HepG2 (cell line): ENCODE results near the gene MAPK7.

ENCODE experiments used
- CTCF ChIP-seq: sonication (generic); formaldehyde crosslinking; IDR thresholded peaks from 2 replicates; pipeline ENCODE4 v1.5.0; 2020; ENCODE audit warnings: mild to moderate bottlenecking, missing genetic modification reagents, moderate library complexity
- ESRRA ChIP-seq: sonication (generic); formaldehyde crosslinking; IDR thresholded peaks from 2 replicates; pipeline ENCODE4 v1.5.1; 2020; ENCODE audit warnings: mild to moderate bottlenecking, low read depth, missing genetic modification reagents
- MAX ChIP-seq: IDR thresholded peaks from 2 replicates; pipeline ENCODE4 v1.6.1; 2012; ENCODE audit warnings: inconsistent platforms
- MTF1 ChIP-seq: sonication (generic); formaldehyde crosslinking; IDR thresholded peaks from 2 replicates; pipeline ENCODE4 v1.5.0; 2020; ENCODE audit warnings: missing genetic modification reagents
- MZF1 ChIP-seq: sonication (generic); formaldehyde crosslinking; IDR thresholded peaks from 2 replicates; pipeline ENCODE4 v1.8.1; 2023; ENCODE audit warnings: mild to moderate bottlenecking, missing genetic modification reagents, borderline replicate concordance
- NFYB ChIP-seq: sonication (generic); formaldehyde crosslinking; IDR thresholded peaks from 2 replicates; pipeline ENCODE4 v1.4.0; 2020; ENCODE audit warnings: missing genetic modification reagents
- ZNF337 ChIP-seq: sonication (generic); formaldehyde crosslinking; IDR thresholded peaks from 2 replicates; pipeline ENCODE4 v1.5.1; 2020; ENCODE audit warnings: missing genetic modification reagents, low read depth, mild to moderate bottlenecking, borderline replicate concordance
- ZNF629 ChIP-seq: sonication (generic); formaldehyde crosslinking; conservative IDR thresholded peaks from 2 replicates; pipeline ENCODE4 v1.5.0; 2020; ENCODE audit warnings: missing genetic modification reagents

- TF ChIP-seq ZNF629 (CRISPR knock-in tag) (no peak), NFYB (CRISPR knock-in tag) (no peak), MTF1 (CRISPR knock-in tag) (no peak), CTCF (no peak), MZF1 (CRISPR knock-in tag) (no peak), ZNF337 (no peak), MAX (no peak), ESRRA (CRISPR knock-in tag) (no peak)
These were observed 20.9 kb upstream of the MAPK7 start for GRCh38 chr17:19357351-19357750.
